HepG2 (cell line): Measurements from ENCODE around the gene RHOBTB3. TPM values are rescaled to one million over a fixed set of nuclear protein-coding genes. Genes with fewer than 3 reads are reported as not detected.

Experiments used
- BCL6 ChIP-seq: IDR thresholded peaks from 2 replicates; pipeline ENCODE4 v1.6.1; 2016; ENCODE audit warnings: missing genetic modification reagents, missing compliant biosample characterization
- ETS1 ChIP-seq: sonication (generic); formaldehyde crosslinking; IDR thresholded peaks from 2 replicates; pipeline ENCODE4 v1.4.0; 2020; ENCODE audit warnings: missing genetic modification reagents
- GZF1 ChIP-seq: sonication (generic); formaldehyde crosslinking; IDR thresholded peaks from 2 replicates; pipeline ENCODE4 v1.5.1; 2020; ENCODE audit warnings: mild to moderate bottlenecking, missing genetic modification reagents
- NFYB ChIP-seq: sonication (generic); formaldehyde crosslinking; IDR thresholded peaks from 2 replicates; pipeline ENCODE4 v1.4.0; 2020; ENCODE audit warnings: missing genetic modification reagents
- PHF21A ChIP-seq: sonication (generic); formaldehyde crosslinking; IDR thresholded peaks from 2 replicates; pipeline ENCODE4 v1.5.0; 2020; ENCODE audit warnings: mild to moderate bottlenecking, missing genetic modification reagents
- RFXAP ChIP-seq: sonication (generic); formaldehyde crosslinking; IDR thresholded peaks from 2 replicates; pipeline ENCODE4 v1.4.0; 2020; ENCODE audit warnings: missing genetic modification reagents, borderline replicate concordance
- SRF ChIP-seq: IDR thresholded peaks from 2 replicates; pipeline ENCODE4 v1.6.1; 2011; ENCODE audit warnings: mild to moderate bottlenecking, low read depth, low read length, moderate library complexity
- XRCC5 ChIP-seq: fragments of 200-400 bp; formaldehyde crosslinking; optimal IDR thresholded peaks from 2 replicates; pipeline ENCODE3; 2017; ENCODE audit warnings: mild to moderate bottlenecking, low read length
- ZBTB39 ChIP-seq: sonication (generic); formaldehyde crosslinking; IDR thresholded peaks from 2 replicates; pipeline ENCODE4 v1.5.0; 2020; ENCODE audit warnings: missing genetic modification reagents
- ZFP62 ChIP-seq: sonication (generic); formaldehyde crosslinking; IDR thresholded peaks from 2 replicates; pipeline ENCODE4 v1.4.0; 2020; ENCODE audit warnings: missing genetic modification reagents
- ZNF207 ChIP-seq: fragments of 450-650 bp; IDR thresholded peaks from 2 replicates; pipeline ENCODE4 v1.6.1; 2016; ENCODE audit warnings: antibody characterized with exemption, borderline replicate concordance
- polyA plus RNA-seq, 8 experiments: library from polyadenylated mRNA; depleted of rRNA in 3 of 8; stranded (reverse) in 7 of 8; unstranded in 1 of 8; fragments of >200 nt; fragmentation: Illumina TruSeq in 4 of 8; extraction: Trizol in 4 of 8; gene quantifications; 2 replicates each; pipeline versions ENCODE4 v1.2.1 to v1.2.3, GENCODE V29; 2011 to 2016; ENCODE audit warnings: low read depth in 4 of 8, missing spikeins in 1 of 8, mixed read lengths in 1 of 8; ENCODE audit not compliant: insufficient read depth in 1 of 8
- total RNA-seq, 5 experiments: library from RNA; depleted of rRNA; stranded (reverse); fragments of >200 nt; fragmentation: Illumina TruSeq; extraction: Trizol; gene quantifications; 2 replicates each; pipeline ENCODE4 v1.2.3, GENCODE V29; 2016; ENCODE audit warnings: low read depth in 1 of 5
- TF ChIP-seq, protein P1 (sequence below): sonication (generic); formaldehyde crosslinking; IDR thresholded peaks from 2 replicates; pipeline ENCODE4 v1.4.0; 2020; ENCODE audit warnings: missing genetic modification reagents
- TF ChIP-seq, protein P2 (sequence below): sonication (generic); formaldehyde crosslinking; IDR thresholded peaks from 2 replicates; pipeline ENCODE4 v1.5.1; 2020; ENCODE audit warnings: mild to moderate bottlenecking, missing genetic modification reagents, moderate library complexity

Gene RHOBTB3
- total and polyA plus RNA-seq, 2 of the 13 experiments (the other 11 are each of a cell fraction or from before 2014, with no cell fraction given) = 31.6 to 35.4 TPM

GRCh38 chr5:95803271-95804148 lies 72.4 kb downstream of the RHOBTB3 start (continued):
- TF ChIP-seq, protein P1, sequence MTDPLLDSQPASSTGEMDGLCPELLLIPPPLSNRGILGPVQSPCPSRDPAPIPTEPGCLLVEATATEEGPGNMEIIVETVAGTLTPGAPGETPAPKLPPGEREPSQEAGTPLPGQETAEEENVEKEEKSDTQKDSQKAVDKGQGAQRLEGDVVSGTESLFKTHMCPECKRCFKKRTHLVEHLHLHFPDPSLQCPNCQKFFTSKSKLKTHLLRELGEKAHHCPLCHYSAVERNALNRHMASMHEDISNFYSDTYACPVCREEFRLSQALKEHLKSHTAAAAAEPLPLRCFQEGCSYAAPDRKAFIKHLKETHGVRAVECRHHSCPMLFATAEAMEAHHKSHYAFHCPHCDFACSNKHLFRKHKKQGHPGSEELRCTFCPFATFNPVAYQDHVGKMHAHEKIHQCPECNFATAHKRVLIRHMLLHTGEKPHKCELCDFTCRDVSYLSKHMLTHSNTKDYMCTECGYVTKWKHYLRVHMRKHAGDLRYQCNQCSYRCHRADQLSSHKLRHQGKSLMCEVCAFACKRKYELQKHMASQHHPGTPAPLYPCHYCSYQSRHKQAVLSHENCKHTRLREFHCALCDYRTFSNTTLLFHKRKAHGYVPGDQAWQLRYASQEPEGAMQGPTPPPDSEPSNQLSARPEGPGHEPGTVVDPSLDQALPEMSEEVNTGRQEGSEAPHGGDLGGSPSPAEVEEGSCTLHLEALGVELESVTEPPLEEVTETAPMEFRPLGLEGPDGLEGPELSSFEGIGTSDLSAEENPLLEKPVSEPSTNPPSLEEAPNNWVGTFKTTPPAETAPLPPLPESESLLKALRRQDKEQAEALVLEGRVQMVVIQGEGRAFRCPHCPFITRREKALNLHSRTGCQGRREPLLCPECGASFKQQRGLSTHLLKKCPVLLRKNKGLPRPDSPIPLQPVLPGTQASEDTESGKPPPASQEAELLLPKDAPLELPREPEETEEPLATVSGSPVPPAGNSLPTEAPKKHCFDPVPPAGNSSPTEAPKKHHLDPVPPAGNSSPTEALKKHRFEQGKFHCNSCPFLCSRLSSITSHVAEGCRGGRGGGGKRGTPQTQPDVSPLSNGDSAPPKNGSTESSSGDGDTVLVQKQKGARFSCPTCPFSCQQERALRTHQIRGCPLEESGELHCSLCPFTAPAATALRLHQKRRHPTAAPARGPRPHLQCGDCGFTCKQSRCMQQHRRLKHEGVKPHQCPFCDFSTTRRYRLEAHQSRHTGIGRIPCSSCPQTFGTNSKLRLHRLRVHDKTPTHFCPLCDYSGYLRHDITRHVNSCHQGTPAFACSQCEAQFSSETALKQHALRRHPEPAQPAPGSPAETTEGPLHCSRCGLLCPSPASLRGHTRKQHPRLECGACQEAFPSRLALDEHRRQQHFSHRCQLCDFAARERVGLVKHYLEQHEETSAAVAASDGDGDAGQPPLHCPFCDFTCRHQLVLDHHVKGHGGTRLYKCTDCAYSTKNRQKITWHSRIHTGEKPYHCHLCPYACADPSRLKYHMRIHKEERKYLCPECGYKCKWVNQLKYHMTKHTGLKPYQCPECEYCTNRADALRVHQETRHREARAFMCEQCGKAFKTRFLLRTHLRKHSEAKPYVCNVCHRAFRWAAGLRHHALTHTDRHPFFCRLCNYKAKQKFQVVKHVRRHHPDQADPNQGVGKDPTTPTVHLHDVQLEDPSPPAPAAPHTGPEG (CRISPR knock-in tag) = no peak
- TF ChIP-seq BCL6 (CRISPR knock-in tag) (peak; percentile 95), GZF1 (no peak), SRF (no peak), XRCC5 (peak; percentile 32), NFYB (CRISPR knock-in tag) (no peak), ETS1 (CRISPR knock-in tag) (no peak), PHF21A (CRISPR knock-in tag) (peak; percentile 59), ZFP62 (CRISPR knock-in tag) (no peak), ZBTB39 (no peak; the same call in 1 of the 2 replicates), ZNF207 (no peak), RFXAP (CRISPR knock-in tag) (no peak)
- TF ChIP-seq, protein P2, sequence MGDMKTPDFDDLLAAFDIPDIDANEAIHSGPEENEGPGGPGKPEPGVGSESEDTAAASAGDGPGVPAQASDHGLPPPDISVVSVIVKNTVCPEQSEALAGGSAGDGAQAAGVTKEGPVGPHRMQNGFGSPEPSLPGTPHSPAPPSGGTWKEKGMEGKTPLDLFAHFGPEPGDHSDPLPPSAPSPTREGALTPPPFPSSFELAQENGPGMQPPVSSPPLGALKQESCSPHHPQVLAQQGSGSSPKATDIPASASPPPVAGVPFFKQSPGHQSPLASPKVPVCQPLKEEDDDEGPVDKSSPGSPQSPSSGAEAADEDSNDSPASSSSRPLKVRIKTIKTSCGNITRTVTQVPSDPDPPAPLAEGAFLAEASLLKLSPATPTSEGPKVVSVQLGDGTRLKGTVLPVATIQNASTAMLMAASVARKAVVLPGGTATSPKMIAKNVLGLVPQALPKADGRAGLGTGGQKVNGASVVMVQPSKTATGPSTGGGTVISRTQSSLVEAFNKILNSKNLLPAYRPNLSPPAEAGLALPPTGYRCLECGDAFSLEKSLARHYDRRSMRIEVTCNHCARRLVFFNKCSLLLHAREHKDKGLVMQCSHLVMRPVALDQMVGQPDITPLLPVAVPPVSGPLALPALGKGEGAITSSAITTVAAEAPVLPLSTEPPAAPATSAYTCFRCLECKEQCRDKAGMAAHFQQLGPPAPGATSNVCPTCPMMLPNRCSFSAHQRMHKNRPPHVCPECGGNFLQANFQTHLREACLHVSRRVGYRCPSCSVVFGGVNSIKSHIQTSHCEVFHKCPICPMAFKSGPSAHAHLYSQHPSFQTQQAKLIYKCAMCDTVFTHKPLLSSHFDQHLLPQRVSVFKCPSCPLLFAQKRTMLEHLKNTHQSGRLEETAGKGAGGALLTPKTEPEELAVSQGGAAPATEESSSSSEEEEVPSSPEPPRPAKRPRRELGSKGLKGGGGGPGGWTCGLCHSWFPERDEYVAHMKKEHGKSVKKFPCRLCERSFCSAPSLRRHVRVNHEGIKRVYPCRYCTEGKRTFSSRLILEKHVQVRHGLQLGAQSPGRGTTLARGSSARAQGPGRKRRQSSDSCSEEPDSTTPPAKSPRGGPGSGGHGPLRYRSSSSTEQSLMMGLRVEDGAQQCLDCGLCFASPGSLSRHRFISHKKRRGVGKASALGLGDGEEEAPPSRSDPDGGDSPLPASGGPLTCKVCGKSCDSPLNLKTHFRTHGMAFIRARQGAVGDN = no peak
